PFSK-1 (cell line): Measurements from ENCODE around the gene POLR1A.

Experiments used
- POLR2AphosphoS5 ChIP-seq: IDR thresholded peaks from 2 replicates; pipeline ENCODE4 v1.6.1; 2012; ENCODE audit warnings: low read depth, mild to moderate bottlenecking, control low read depth, low read length, moderate library complexity
- REST ChIP-seq, 2 experiments: IDR thresholded peaks; 2 replicates each; pipeline versions ENCODE4 v1.6.1 to v1.8.0; 2011 to 2012; ENCODE audit warnings: low read depth in 2 of 2, low read length in 2 of 2, control low read depth in 1 of 2, inconsistent platforms in 1 of 2, mild to moderate bottlenecking in 1 of 2, moderate library complexity in 1 of 2; ENCODE audit not compliant: insufficient read depth in 1 of 2
- SIN3A ChIP-seq: IDR thresholded peaks from 2 replicates; pipeline ENCODE4 v1.6.1; 2012; ENCODE audit warnings: mild to moderate bottlenecking, low read length, moderate library complexity, borderline replicate concordance; ENCODE audit not compliant: insufficient read depth
- TAF1 ChIP-seq: IDR thresholded peaks from 2 replicates; pipeline ENCODE4 v1.6.1; 2012; ENCODE audit warnings: low read length, control low read depth, borderline replicate concordance; ENCODE audit not compliant: insufficient read depth

GRCh38 chr2:85971366-85971765 is 134.3 kb downstream of the POLR1A start:
- TF ChIP-seq POLR2AphosphoS5, result no peak
- TF ChIP-seq TAF1, result no peak
- no peak for TF ChIP-seq SIN3A
- no peak for TF ChIP-seq REST (IDR thresholded peaks at IDR 0.05; ENCODE audit: insufficient read depth in 1 of 2, low read depth in 2 of 2, low read length in 2 of 2)
